Stimulated activated CD8-positive, alpha-beta memory T cell treated with anti-CD3 and anti-CD28 coated beads, Interleukin-15, amount 100 ng/mL, for 24 hours (primary cell): ENCODE data around the gene HOXA13.

Experiments used
- DNase-seq: peaks from one replicate; pipeline ENCODE4 v3.0.0-alpha.2; 2020; ENCODE audit warnings: low read depth

HOXA13 gene

GRCh38 chr7:27170426-27171324 is 29.2 kb downstream of the HOXA13 start:
- no peak for DNase-seq

GRCh38 chr7:27169658-27170425 is 30.0 kb downstream of the HOXA13 start:
- no peak for DNase-seq

- DNase-seq, result no peak
Measured at GRCh38 chr7:27168265-27168947, 31.5 kb downstream of the HOXA13 start.

GRCh38 chr7:27167916-27168264 is 32.0 kb downstream of the HOXA13 start:
- no peak for DNase-seq

GRCh38 chr7:27166531-27167505 is 33.1 kb downstream of the HOXA13 start:
- no peak for DNase-seq

- DNase-seq, result no peak
Measured at GRCh38 chr7:27165996-27166530, 33.8 kb downstream of the HOXA13 start.

- DNase-seq, result no peak
Measured at GRCh38 chr7:27165089-27165995, 34.5 kb downstream of the HOXA13 start, which contains the start of gene HOXA9. Gene HOXA9 (minus strand): TSS chr7:27165537. CDS start chr7:27165457, 80 bp downstream.

- DNase-seq, result no peak
Measured at GRCh38 chr7:27164367-27165088, 35.4 kb downstream of the HOXA13 start.

- no peak for DNase-seq
Measured at GRCh38 chr7:27164045-27164366, 35.9 kb downstream of the HOXA13 start.

- no peak for DNase-seq
Measured at GRCh38 chr7:27163288-27164044, 36.4 kb downstream of the HOXA13 start.

GRCh38 chr7:27162561-27163287 is 37.2 kb downstream of the HOXA13 start:
- DNase-seq, result no peak

GRCh38 chr7:27161721-27162560 is 38.0 kb downstream of the HOXA13 start:
- no peak for DNase-seq

- no peak for DNase-seq
Measured at GRCh38 chr7:27161214-27161720, 38.6 kb downstream of the HOXA13 start.

GRCh38 chr7:27160546-27161213 is 39.2 kb downstream of the HOXA13 start:
- DNase-seq, result peak; percentile 91

GRCh38 chr7:27160145-27160545 is 39.7 kb downstream of the HOXA13 start:
- no peak for DNase-seq
